ENCODE results near the gene MAEA.

Gene MAEA

GRCh38 chr4:1378559-1379231, 89.0 kb downstream of the MAEA start:
- TF ChIP-seq GATA3 (IDR thresholded peaks at IDR 0.05; ENCODE audit: low read depth, low read length) (no peak), GATA2 (IDR thresholded peaks at IDR 0.05; ENCODE audit: low read depth, low read length) (no peak)

GRCh38 chr4:1379351-1379781, 89.7 kb downstream of the MAEA start:
- TF ChIP-seq GATA2 (IDR thresholded peaks at IDR 0.05; ENCODE audit: low read depth, low read length) (no peak), GATA3 (IDR thresholded peaks at IDR 0.05; ENCODE audit: low read depth, low read length) (no peak)

DNA sequence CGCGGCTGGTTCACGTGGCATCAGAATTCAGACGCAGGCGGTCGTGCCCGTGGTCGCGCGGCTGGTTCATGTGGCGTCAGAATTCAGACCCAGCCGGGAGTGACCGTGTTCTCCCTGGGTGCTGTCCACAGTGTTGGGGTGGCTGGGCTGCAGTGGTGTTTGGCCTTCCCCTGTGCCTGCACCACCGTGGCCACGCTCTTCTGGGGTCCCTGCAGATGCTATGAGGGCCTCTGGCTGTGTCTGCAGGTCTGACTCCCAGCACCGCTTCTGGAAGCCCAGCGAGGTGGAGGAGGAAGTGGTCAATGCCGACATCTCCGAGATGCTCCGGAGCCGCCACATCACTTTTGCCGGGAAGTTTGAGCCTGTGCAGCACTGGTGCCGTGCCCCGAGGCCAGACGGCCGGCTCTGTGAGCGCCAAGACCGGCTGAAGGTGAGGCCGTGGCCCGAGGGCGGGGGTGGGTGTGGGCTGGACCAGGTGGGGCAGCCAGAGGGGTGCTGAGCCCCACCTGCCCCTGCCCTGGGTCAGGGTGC, 90.2 kb downstream of the MAEA start:
- TF ChIP-seq GATA3 (IDR thresholded peaks at IDR 0.05; ENCODE audit: low read depth, low read length) (no peak), GATA2 (IDR thresholded peaks at IDR 0.05; ENCODE audit: low read depth, low read length) (no peak)

DNA sequence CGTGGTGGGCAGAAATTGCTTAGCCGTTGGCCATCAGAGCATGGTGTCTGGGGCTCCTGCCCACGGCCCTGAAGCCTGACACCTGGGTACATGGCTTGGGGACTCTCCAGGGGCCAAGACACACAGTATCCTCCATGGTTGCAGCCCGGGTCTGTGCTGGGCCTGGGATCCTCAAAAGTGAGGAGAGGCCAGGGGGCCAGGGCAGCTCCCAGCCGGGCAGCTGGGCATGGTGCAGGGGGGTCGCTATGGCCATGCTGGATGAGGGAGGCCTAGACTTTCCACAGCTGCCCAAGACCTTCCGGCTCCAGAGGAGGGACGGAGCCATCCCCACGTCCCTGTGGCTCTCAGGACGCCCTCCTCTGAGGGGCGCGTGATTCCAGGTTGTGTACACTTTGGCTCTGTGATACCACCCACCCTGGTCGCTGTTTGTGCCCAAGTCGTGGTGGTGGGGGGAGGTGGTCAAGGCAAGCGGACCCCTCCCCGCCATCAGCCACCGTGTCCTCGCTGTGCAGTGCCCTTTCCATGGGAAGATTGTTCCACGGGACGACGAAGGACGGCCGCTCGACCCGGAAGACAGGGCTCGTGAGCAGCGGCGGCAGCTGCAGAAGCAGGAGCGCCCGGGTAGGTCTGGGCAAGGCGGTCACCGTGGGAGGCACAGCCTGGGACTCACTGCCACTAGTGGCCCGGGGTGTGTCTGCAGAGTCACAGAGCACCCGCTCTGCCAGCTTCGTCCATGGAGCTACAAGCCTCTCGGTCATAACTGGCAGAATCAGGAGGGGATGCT, 90.9 kb downstream of the MAEA start:
- no peak for TF ChIP-seq GATA2 (IDR thresholded peaks at IDR 0.05; ENCODE audit: low read depth, low read length)
- no peak for TF ChIP-seq GATA3 (IDR thresholded peaks at IDR 0.05; ENCODE audit: low read depth, low read length)

- TF ChIP-seq GATA2 (IDR thresholded peaks at IDR 0.05; ENCODE audit: low read depth, low read length): no peak
- TF ChIP-seq GATA3 (IDR thresholded peaks at IDR 0.05; ENCODE audit: low read depth, low read length): no peak
These were observed 91.5 kb downstream of the MAEA start for GRCh38 chr4:1381181-1381621.

GRCh38 chr4:1381944-1382541, 92.4 kb downstream of the MAEA start:
- TF ChIP-seq GATA3 (IDR thresholded peaks at IDR 0.05; ENCODE audit: low read depth, low read length): no peak
- no peak for TF ChIP-seq GATA2 (IDR thresholded peaks at IDR 0.05; ENCODE audit: low read depth, low read length)

DNA sequence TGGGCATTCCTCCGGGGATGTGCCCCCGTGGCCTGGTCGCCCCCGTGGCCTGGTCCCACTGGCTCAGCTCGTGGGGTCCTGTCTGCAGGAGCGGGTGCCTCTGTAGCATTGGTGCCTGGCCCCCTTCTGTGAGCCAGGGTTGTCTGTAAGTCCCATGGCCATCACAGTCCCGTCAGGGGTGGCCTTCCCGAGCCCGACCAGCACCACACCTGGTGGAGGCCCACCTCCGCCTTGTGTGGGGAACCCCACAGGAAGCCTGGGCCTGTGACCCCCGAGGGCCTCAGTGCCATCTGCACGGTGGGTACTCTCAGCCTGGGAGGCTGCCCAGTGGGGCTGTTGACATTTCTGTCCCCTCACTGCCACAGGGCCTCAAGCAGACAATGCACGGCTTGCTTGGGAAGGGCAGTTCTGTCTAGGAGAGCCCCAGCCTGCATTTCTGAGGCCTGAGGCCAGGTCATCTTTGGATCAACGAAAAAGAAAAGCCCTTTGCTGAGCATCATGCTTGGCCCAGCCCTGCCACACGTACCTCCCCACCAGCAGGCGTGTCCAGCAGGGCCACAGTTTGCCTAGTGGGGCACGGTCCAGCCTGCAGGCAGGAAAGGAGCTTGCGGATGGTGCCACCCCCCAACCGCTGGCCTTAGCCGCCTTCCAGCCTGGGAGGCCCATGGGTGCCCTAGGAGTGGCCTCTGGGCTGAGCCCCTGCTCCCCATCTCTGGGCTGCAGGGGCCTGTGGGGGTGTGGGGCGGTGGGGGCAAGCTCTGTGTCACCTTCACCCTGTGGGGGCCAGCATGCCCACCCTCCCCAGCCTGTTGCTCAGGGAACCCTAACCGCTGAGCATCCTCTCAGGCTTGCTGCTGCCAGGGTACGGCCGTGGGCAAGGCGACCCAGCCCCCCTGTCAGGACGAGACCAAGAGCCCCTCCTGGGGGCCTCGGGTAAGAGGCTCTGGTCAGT, 93.4 kb downstream of the MAEA start:
- TF ChIP-seq GATA2 (IDR thresholded peaks at IDR 0.05; ENCODE audit: low read depth, low read length) (no peak), GATA3 (IDR thresholded peaks at IDR 0.05; ENCODE audit: low read depth, low read length) (no peak)

GRCh38 chr4:1383728-1384591, 94.3 kb downstream of the MAEA start:
- no peak for TF ChIP-seq GATA2 (IDR thresholded peaks at IDR 0.05; ENCODE audit: low read depth, low read length)
- TF ChIP-seq GATA3 (IDR thresholded peaks at IDR 0.05; ENCODE audit: low read depth, low read length): no peak

DNA sequence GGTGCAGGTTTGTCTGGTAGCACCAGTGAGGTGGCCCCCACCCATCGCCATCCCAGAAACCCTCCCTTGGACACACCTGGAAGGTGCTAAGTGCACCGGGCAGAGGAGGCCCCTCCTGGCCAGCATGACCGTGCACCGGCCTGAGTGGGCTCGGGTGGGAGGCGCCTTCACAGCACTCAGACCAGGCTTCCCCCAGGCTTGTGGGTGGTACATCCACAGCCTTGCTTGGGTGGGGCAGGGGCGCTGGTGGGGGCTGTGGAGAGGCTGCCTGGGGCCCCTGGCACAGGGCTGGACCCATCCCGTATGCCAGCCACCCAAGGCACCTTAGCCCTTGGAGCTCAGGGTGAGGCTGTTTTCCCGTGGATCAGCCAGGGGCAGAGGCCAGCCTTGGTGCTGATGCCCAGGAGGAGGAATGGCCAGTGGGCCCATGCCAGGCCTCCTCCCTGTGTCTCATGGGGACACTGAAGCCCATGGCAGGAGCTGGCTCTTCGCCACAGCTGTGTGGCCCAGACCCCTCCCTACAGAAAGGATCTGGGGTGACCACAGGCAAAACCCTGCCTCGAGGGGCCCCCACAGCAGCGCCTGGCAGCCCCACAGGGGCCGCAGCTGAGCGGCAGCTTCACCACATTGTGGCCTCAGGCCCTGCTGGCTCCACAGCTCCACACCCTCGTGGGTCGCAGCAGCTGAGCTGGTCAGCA, 95.1 kb downstream of the MAEA start:
- TF ChIP-seq GATA2 (IDR thresholded peaks at IDR 0.05; ENCODE audit: low read depth, low read length) (no peak), GATA3 (IDR thresholded peaks at IDR 0.05; ENCODE audit: low read depth, low read length) (no peak)

GRCh38 chr4:1385373-1386340, 96.0 kb downstream of the MAEA start:
- TF ChIP-seq GATA3 (IDR thresholded peaks at IDR 0.05; ENCODE audit: low read depth, low read length) (no peak), GATA2 (IDR thresholded peaks at IDR 0.05; ENCODE audit: low read depth, low read length) (no peak)
